SU-DHL-6 (cell line): ENCODE measurements around the gene KRTAP9-8.

Source experiments
- H2AFZ ChIP-seq: fragments of 200-600 bp; sonication (generic); 2 replicates; pipeline ENCODE4 v1.6.1; 2014; ENCODE audit warnings: low read depth, mild to moderate bottlenecking, moderate library complexity, mixed read lengths, antibody characterized with exemption, low read length; ENCODE audit not compliant: severe bottlenecking
- H3F3A ChIP-seq: fragments of 200-600 bp; shearing (Covaris generic); 2 replicates; pipeline ENCODE4 v1.6.0; 2016; ENCODE audit warnings: antibody characterized with exemption, mild to moderate bottlenecking; ENCODE audit not compliant: insufficient read depth
- H3K27ac ChIP-seq: fragments of 200-600 bp; sonication (generic); 2 replicates; pipeline ENCODE4 v1.5.1; 2016; ENCODE audit warnings: low read depth, mild to moderate bottlenecking, low read length, moderate library complexity, mixed read lengths
- H3K27me3 ChIP-seq: fragments of 200-600 bp; sonication (generic), shearing (Covaris generic); 2 replicates; pipeline ENCODE4 v1.6.0; 2014; ENCODE audit warnings: mild to moderate bottlenecking, low read length
- H3K36me3 ChIP-seq: fragments of 200-600 bp; sonication (generic); 2 replicates; pipeline ENCODE4 v1.6.1; 2014; ENCODE audit warnings: mild to moderate bottlenecking, low read length, mixed read lengths
- H3K4me2 ChIP-seq: fragments of 300-600, 200-600 bp; shearing (Covaris generic), sonication (generic); 2 replicates; pipeline ENCODE4 v1.6.0; 2014; ENCODE audit warnings: low read length, low read depth, mild to moderate bottlenecking; ENCODE audit not compliant: poor library complexity, severe bottlenecking
- H3K4me3 ChIP-seq: fragments of 200-600 bp; sonication (generic); 2 replicates; pipeline ENCODE4 v1.5.1; 2014; ENCODE audit warnings: antibody characterized with exemption, low read length, mild to moderate bottlenecking, mixed read lengths; ENCODE audit not compliant: insufficient read depth, poor library complexity, severe bottlenecking
- H3K79me2 ChIP-seq: fragments of 200-600 bp; sonication (generic); 2 replicates; pipeline ENCODE4 v1.6.1; 2014; ENCODE audit warnings: mild to moderate bottlenecking, low read length, moderate library complexity; ENCODE audit not compliant: insufficient read depth
- H3K9ac ChIP-seq: fragments of 200-600 bp; sonication (generic); 2 replicates; pipeline ENCODE4 v1.7.0; 2014; ENCODE audit warnings: mild to moderate bottlenecking, low read length
- H3K9me2 ChIP-seq: fragments of 200-600 bp; sonication (generic); replicated peaks from 2 replicates; pipeline ENCODE4 v1.6.1; 2014; ENCODE audit warnings: low read length; ENCODE audit not compliant: insufficient read depth
- H3K9me3 ChIP-seq: fragments of 200-600 bp; sonication (generic); 2 replicates; pipeline ENCODE4 v1.6.1; 2014; ENCODE audit warnings: low read length, mixed read lengths; ENCODE audit not compliant: insufficient read depth
- H4K20me1 ChIP-seq: fragments of 200-600 bp; sonication (generic); 2 replicates; pipeline ENCODE4 v1.6.1; 2014; ENCODE audit warnings: low read depth, mild to moderate bottlenecking, antibody characterized with exemption, low read length, moderate library complexity, mixed read lengths
- CTCF ChIP-seq: fragments of 200-600 bp; sonication (generic); IDR thresholded peaks from one replicate; pipeline ENCODE4 v1.5.1; 2017; ENCODE audit warnings: antibody characterized with exemption, mild to moderate bottlenecking, low read length, moderate library complexity; ENCODE audit not compliant: insufficient read depth, poor library complexity, severe bottlenecking
- EZH2phosphoT487 ChIP-seq: fragments of 200-600 bp; sonication (generic), shearing (Covaris generic); conservative IDR thresholded peaks from 2 replicates; pipeline ENCODE4 v1.6.1; 2018; ENCODE audit warnings: mild to moderate bottlenecking, antibody characterized with exemption, low read length, moderate library complexity, mixed read lengths

Gene KRTAP9-8

GRCh38 chr17:41287050-41287449, 49.3 kb downstream of the KRTAP9-8 start:
- no peak overlapping the region for H2AFZ ChIP-seq
- no peak overlapping the region for H3K4me3 ChIP-seq
- H3K9me3 ChIP-seq: no peaks in the 10 kb centered on the region
- no peaks in the 10 kb centered on the region for H3K36me3 ChIP-seq
- no peak for TF ChIP-seq EZH2phosphoT487
- no peak for TF ChIP-seq CTCF
- H3K79me2 ChIP-seq: no peaks in the 10 kb centered on the region
- H3K27ac ChIP-seq: no peak overlapping the region
- H3K27me3 ChIP-seq: no peaks in the 10 kb centered on the region
- H3K9ac ChIP-seq: no peak overlapping the region
- H3F3A ChIP-seq: no peaks in the 10 kb centered on the region
- no peaks in the 10 kb centered on the region for H4K20me1 ChIP-seq
- H3K9me2 ChIP-seq: no peaks in the 10 kb centered on the region
- no peak overlapping the region for H3K4me2 ChIP-seq
